Erythroblast (primary cell): Measurements from ENCODE around the gene HINT2.

Experiments
- DNase-seq, 2 experiments: peaks; one replicate each; lab custom pipeline; 2025; lab: John Stamatoyannopoulos, UW
- GATA1 ChIP-seq: IDR thresholded peaks from 2 replicates; pipeline ENCODE4 v1.6.1; 2011; ENCODE audit warnings: low read depth, mild to moderate bottlenecking, control low read depth, low read length, moderate library complexity
- POLR2A ChIP-seq: IDR thresholded peaks from 2 replicates; pipeline ENCODE4 v1.6.1; 2011; ENCODE audit warnings: mild to moderate bottlenecking, low read length

Gene HINT2

GRCh38 chr9:35847792-35848572 is 33.1 kb upstream of the HINT2 start:
- no peak for DNase-seq

DNA sequence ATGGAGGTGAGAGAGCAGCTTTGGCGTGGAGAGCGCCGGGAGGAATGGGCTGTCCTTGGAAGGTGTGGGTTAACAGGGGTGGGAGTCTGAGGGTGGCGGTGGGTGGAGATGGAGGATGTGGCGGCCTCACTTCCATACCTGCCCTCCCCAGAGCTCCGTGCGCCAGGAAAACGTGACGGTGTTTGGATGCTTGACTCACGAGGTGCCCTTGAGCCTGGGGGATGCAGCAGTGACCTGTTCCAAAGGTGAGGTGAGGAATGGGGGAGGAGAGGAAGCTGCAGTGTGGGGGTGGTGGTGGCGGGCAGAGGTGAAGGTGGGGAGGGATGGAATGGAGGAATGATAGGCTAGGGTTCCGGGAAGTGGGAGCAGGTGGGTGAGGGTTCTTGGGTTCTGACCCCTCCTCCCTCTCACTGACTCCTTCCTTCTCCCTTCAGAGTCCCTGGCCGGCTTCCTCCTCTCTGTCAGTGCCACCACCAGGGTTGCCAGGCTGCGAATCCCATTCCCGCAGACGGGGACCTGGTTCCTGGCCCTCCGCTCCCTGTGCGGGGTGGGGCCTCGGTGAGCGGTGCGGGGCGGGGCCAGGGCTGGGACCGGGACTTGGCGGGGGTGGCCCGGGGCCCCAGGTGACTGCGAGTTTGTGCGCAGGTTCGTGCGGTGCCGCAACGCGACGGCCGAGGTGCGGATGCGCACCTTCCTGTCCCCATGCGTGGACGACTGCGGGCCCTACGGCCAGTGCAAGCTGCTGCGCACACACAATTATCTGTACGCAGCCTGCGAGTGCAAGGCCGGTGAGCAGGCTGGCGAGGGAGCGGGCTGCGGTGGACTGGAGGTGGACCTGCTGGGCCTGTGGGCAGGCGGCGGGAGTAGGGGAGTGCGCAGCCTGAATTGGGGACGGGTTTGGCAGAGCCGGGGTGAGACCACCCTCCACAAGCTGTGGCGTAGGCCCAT is 31.3 kb upstream of the HINT2 start:
- no peak for DNase-seq
- TF ChIP-seq POLR2A = no peak
- no peak for TF ChIP-seq GATA1

More at GRCh38 chr9:35847792-35848572, 33.1 kb upstream of the HINT2 start:
- TF ChIP-seq POLR2A (no peak), GATA1 (no peak)

DNA sequence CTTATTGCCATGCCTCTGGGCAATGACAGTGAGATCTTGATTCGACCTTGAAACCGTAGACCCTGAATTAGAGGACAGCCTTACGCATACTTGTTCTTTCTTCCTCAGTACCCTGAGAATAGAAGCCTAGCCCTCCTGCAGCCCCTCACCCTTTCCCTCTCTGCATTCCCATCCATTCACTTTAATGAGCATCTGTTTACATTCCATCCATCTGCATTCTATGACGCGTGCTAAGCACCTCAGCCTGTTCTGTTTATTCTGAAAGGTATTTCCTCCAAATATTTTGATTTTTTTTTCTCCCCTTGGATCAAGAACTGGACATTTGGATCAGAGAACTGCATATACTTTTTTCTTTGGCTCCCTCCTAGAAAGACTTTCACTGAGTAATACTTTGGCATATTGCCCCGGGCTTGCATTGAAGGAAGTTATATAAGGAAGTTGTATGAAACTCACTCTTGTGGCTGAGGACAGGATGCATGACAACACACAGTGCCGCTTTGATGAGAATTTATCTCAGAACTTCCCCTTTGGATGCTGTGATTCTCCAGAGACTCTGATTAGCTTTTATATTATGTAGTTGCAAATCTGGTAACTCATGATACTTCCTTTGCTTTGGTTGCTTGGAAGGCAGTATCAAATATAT is 29.9 kb upstream of the HINT2 start:
- peak in 1 of 2 experiments; percentile 15 for DNase-seq
- TF ChIP-seq GATA1 = no peak
- TF ChIP-seq POLR2A = no peak

DNA sequence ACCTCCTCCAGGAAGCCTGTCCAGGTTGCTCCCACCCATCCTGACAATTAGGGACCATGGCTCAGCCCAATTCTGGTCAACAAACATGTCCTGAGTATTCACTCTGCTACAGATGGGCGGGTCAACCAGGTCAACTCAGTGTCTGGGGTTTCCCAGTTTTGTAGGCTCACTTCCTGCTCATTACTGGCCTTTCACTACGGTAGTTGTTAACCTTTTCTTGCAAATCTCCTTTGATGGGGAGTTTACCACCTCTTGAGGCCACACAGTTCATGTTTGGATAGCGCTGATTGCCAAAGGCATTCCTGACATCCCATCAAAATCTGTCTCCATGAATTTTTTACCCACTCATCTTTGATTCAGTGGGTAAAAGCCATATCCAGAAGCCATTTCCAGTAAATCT is 28.0 kb upstream of the HINT2 start:
- DNase-seq = no peak
- TF ChIP-seq GATA1 = no peak
- no peak for TF ChIP-seq POLR2A

- no peak for TF ChIP-seq POLR2A
- TF ChIP-seq GATA1 = no peak
- DNase-seq = no peak
Measured at GRCh38 chr9:35842020-35842745, 27.3 kb upstream of the HINT2 start.

DNA sequence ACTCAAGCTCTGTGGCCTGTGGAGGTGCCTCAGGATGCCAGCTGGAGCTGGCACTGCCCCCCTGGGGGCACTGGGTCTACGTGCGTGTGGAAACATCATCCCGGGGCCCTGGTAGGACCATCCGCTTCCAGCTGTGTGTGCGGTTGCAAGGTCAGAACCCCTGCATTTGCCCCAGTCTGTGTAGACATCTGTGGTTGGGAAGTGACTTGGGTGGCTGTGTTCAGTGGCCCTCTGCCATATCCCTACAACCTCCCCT is 26.7 kb upstream of the HINT2 start:
- DNase-seq = no peak
- no peak for TF ChIP-seq GATA1

DNA sequence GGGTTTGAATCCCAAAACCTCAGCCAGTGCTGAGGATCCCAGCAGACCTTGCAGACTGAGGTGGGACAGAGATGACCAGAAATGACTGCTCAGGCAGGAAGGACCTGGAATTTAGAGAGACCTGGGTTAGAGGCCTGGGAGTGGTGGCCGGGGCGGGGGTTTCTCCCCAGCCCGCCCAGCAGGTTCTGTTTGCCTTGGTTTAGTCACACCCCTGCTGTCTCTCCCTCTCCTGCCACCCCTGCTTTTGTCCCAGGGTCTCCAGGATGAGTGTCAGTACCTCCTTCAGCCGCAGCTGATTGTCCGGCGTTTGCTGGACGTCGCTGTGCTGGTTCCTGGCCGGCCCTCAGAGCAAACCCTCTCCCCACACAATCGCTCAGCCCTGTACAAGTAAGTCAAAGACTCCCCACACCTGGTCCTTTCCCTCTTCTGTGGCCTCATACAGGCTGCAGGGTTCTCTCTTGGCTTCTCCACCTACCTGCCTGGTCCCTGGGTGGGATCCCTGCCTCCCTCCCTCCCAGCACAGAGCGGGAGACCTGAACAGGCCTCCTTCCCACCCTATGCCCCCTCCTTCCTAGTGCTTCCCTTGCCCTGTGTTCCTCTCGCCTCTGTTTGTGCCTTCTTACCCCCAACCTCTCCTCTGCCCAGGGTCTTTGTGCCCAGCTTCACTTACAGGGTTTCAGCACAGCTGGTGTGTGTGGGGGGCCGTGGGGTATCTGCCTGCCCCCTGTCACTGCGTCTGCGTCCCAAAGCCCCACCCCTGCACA is 26.2 kb upstream of the HINT2 start:
- TF ChIP-seq POLR2A (no peak), GATA1 (no peak)
- no peak for DNase-seq

DNA sequence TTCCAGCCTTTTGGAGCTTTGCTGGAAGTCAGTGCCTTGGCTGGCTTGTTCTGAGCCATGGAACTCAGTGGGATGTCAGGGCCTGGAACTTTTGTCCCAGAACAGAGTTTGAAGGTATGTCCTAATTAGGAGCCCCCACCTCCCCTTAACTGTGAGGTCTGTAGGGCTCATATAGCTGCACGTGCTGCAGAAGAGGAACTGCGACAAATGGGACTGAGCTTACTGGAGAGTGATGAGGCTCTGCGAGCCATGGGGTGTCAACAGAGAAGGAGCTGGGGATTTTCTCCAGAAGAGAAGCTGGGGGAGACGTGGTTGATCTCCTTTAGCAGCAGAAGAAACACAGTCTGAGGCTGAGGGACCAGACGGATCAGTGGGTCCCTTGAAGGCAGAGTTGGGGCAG is 25.1 kb upstream of the HINT2 start:
- TF ChIP-seq POLR2A = no peak
- TF ChIP-seq GATA1 = no peak
- no peak for DNase-seq

GRCh38 chr9:35836595-35836994 is 21.8 kb upstream of the HINT2 start:
- DNase-seq = no peak
- TF ChIP-seq POLR2A (peak; percentile 15), GATA1 (no peak)

- no peak for DNase-seq
- no peak for TF ChIP-seq GATA1
- TF ChIP-seq POLR2A = no peak
Measured at GRCh38 chr9:35835766-35836165, 20.9 kb upstream of the HINT2 start.

DNA sequence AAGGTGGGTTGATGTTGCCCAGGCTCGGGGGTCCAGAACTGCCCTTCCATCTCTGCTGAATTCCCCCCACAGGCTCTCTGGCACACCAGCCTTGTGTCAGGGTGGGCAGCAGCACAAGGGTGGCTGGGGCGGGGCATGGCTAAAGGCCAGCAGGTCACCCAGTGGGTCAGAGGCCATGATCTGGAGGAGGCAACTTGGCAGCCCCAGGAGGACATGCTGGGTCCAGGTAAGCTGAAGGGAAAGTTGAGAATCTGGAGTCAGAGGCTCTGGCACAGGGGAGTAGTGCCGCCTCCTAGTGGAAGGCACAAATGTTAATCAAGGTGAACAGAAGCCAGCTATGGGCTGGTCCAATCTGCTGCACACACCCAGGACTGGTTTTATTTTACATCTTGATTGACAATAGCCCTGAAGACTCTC is 20.4 kb upstream of the HINT2 start:
- TF ChIP-seq POLR2A = no peak
- TF ChIP-seq GATA1 = no peak
- DNase-seq = peak; percentile 40 to 54
